GM19324 (cell line): ENCODE results near the gene RCAN1.
"Not testable (repeated sequence)": the region's sequence is repeated elsewhere in the genome, so short reads cannot be mapped to it uniquely, and the experiment has no call there.

Experiments used
- ATAC-seq: cut with Tn5 transposase; IDR thresholded peaks from one replicate; pipeline ENCODE4 v1.9.1; 2021; ENCODE audit warnings: mild to moderate bottlenecking, moderate library complexity; ENCODE audit not compliant: unreplicated experiment, low FRiP score

Gene RCAN1

DNA sequence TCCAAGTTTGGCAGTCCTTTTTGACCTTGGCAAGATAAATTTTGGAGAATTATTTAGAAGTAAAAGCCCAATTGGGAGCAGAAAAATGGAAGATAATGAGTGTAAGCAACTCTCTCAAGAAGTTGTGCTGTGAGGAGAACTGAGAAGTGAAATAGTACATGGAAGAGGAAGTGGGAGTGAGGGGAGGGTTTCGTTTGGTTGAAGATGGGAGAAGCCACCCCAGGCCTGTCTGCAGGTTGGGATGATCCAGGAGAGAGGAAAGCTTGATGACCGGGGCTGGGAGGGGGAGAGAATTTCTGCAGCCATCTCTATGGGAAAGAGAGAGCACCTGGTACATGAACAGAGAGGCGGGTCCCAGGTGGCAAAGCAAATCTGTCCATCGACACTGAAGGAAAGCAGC lies 8.6 kb upstream of the RCAN1 start:
- ATAC-seq, result no peak

DNA sequence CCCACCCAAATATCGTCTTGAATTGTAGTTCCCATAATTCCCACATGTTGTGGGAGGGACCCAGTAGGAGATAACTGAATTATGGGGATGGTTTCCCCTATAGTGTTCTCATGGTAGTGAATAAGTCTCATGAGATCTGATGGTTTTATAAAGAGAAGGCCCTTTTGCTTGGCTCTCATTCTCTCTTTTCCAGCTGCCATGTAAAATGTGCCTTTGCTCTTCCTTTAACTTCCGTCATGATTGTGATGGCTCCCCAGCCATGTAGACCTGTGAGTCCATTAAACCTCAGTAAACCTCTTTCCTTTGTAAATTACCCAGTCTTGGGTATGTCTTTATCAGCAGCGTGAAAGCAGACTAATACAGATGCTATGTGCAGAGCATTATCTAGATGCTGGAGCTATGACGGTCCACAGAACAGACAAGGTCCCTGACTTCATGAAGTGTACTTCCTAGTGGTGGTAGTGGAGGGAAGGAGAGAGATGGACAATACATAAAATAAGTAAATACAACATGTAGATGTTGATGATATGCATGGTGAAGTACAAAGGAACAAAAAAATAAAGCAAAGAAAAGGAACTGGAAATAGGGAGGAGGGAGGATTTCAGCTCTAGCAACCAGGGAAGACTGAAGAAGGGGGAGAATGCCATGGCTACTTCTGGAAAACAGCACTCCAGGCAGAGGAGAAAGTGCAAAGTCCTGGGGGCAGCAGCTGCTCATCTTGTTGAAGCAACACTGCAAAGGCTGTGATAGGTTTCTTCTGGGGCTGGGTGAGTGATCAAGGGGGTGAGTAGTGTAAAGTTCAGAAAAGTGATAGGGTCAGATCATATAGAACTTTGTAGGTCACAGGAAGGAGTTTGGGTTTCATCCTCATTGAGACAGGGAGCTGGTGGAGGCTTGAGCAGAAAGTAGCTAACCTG lies 6.8 kb upstream of the RCAN1 start:
- ATAC-seq, result no peak

DNA sequence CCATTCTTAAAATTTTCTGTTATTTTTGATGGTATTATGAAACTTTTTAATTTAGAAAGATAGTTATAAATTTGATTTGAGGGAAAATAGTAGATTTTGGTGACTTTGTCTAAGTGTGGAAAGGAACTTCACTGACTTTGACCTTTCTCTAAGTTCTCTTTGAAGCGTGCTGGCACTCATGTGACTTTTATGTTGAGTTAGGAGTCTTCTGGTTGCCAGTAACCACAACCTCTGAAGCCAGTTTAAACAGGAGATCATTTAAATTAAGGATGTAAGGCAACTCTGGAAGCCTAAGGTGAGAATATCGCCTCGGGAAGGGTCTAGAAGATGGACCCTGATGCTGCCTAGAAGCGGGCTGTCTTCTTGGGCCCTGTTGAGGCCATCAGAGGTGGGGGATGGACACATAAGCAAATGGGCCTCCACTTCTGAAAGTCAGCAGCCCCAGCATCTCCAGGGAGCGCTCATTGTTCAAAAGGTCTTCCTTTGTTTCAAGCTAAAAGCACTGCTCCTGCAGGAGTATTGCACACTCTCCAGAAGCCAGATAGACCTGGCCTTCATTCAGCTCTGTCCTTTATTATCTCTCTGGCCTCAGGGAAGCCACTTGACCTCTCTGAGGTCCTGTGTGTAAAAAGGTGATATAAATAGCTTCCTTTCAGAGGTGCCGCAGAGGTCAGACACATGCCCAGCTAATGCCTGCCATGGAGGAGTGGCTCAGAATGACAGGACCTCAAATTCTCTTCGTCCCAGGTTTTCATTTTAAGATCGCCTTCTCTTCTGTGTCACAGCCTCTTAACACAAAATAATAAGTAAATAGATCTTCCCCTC lies 5.1 kb upstream of the RCAN1 start:
- no peak for ATAC-seq

DNA sequence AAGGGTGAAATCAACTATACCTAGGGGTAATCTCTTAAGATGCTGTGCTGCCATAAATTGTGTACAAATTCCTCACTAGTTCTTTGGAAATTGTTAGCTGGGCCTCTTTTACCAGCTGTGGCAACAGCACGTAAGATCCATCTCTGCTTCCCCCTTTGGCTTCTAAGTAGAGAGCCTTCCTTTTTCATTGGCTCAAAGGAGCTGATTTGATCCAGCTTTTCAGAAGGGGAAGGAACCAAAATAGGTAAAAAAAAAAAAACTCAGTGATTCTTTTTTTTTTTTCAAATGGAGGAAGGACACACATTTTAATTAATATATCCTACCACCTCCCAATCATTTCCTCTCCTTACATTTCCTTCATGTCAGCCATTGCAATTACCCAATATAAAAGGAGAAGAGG lies 4.0 kb upstream of the RCAN1 start:
- no peak for ATAC-seq

DNA sequence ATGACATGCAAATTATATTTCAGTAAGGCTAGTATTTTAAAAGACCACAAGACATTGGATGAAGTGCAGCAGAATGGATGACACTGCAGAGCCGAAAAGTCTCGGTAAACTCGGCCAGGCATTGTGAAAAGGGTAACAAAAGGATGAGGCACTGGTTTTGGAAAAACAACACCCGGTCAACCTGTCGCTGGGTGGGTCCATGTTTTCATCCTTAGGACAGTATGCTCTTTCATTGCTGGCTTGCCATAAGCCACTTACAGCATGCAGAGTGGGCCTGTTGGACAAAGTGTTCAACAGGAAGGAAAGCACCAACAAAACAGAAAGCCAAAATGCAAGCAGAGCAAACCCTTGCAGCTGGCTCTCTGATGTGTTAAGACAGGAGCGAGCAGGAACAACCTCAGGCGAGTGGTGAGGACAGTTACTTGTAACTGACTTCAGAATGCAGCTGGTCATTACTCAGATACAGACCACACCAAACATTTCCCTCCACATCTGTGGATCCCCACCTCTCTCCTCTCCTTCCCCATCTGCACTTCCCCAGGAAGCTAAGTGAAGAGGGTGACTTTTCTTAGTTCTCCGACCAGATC lies 2.9 kb upstream of the RCAN1 start:
- ATAC-seq, result no peak

DNA sequence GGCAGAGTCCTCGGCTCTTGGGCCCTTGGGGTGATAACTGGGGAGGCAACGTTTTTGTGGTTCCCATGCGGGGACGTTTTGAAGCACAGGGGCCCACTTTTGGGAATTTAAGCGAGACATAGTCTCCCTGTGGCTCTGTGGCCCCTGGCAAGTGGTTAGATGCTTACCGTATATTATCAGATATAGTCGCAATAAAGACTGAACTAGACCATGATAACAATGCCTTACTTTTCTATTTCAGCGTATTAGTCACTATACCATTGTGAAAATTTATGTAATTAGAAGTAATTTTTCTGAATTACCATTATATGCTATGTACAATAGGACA lies 538 bp upstream of the RCAN1 start:
- no peak for ATAC-seq

DNA sequence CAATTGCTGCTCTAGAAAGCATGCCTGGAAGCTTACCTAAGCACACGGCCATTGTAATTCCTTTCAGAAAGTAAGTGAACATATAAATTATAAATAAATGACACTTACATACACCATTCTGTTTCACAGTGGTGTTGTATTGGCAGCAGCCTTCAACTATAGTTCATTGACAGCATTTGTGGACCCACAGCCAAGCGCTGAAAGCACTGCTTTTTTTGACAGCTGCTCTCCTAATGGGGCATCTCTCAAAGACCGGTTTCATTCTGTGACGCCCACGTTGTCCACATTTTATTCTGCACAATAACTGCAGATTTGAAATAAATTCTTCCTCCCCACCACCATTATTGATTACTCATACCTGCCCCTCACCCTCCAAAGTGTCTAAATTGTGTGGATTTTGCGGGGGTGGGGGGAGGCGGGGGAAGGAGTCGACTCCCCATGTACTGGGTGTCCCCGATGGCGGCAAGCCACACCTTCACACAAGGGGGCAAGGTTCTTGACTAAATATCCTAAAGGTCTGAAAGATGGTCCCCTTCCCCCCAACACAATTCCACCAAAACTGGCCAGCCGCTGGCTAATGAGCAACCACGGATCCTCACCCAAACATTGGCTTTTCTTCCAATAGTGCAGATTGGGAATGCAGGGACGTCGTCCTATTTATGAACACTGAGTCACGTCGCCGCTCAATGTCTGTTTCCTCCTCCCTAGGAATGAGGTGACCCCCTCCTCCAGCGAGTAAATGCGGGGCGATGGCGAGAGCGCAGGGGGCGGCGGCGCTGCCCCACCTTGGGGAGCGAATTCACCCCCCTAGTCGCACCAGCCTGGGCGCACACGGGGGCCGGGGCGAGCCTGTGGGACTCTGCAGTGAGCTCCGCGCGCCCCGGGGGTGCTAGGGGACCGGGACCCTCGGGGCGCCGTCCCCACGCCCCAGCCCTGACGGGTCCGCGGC lies 960 bp downstream of the RCAN1 start:
- no peak for ATAC-seq

DNA sequence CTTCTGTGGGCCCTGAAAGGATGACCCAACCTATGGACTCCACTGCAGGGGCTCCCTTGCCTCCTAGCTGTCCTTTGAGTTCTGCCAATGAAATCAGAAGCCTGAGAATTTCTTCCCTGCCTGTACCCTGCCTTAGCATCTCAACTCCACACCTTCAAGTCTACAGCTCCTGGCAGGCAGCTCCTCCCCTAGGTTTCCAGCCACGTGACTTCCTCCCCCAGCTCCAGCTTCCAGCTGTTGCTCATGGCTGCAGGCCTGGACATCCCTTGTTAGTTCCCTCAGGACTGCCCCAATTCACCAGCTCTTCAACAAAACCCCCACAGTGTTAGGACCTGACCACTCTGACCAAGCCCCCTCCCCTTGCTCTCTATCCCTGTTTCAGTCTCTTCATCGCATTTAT lies 2.4 kb downstream of the RCAN1 start:
- ATAC-seq, result no peak

DNA sequence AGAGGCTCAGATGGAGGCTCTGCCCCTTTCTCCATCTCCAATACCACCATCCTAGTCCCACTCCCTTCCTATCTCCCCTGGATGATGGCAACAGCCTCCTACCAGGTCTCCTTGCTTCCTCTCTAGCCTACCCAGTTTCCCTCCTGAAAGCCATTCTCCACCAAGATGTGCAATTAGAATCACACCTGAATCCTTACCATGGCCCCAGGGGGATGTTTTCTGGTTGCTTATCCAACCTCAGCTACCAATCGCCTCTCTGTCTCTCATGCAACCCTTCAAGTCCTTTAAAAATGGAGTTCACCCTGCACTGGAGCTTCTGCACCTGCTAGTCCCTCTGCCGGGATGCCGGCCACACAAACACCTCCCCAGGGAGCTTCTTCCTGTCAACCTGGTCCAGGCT lies 2.9 kb downstream of the RCAN1 start:
- no peak for ATAC-seq

DNA sequence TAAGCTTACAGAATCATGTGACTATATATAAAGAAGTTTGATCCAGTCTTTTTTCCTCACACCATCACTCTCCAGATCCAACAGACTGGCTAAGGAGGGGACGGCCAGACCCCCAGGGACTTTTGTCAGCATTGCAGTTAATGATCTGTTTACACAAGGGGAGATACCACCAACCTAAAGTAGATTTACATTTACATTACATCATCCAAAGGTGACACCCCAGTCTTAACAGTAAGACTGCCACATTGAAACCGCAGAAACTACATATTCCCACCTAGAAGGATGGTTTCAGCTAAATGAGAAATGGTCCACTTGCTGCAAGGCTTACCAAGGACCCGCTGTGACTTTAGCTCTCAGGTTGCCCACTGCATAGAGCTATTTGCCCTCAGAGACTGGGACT lies 3.4 kb downstream of the RCAN1 start:
- ATAC-seq, result no peak

DNA sequence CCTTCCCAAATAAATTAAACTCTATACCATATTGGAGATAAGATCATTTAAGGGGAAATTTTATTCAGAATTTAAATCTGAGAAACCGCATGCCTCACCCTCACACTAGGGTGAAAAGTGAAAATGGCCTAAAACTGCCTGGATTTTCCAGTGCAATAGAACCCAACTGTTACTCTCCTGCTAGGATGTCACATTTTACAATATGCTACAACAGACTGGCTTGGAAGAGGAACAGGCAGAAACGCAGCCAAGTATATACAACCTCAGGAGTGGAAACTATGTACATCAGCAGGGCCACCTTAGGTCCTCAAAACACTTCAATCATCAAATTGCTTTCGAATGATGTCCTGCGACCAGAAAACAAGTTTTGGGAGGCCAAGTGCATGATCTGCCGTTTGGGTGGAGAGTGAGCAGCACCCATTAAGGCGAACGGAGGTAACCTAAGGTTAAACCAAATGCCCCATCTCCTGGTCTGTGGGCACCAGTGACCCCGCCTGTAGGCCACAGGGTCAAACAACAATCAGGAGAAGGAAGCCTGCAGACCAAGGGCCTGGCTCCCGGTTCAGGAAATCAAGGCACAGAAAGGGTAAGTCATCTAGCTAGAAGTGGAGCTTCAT lies 4.9 kb downstream of the RCAN1 start:
- ATAC-seq, result no peak

DNA sequence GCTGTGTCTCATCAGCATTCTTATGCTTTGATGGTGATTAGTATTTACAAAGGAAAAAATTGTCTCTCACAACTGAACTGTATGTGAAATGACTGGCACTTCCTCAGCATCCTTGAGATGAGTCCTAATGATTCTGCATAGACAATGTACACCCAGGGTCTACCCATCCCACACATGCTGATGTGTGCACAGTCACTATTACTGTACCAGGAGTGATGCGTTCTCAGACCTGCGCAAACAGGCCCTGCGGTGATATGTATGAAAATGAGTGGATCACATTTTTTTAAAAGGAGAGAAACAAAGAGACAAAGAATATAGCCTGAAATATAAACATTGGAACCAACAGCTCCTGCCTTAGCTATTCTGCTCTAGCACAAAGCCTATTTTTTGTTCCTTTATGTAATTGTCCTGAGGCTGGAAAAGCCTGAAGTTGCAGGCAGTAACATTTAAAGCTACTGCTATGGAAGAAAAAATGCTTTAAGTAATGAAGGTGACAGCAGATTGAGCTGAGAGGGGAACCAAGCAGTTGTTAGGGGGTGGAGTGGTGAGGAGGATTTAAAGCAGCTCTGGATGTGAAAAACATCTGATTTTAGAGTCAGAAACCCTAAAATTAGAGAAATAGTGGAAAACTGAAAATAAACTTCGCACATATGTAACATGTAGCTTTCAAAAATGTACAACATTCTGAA lies 5.5 kb downstream of the RCAN1 start:
- ATAC-seq, result no peak

DNA sequence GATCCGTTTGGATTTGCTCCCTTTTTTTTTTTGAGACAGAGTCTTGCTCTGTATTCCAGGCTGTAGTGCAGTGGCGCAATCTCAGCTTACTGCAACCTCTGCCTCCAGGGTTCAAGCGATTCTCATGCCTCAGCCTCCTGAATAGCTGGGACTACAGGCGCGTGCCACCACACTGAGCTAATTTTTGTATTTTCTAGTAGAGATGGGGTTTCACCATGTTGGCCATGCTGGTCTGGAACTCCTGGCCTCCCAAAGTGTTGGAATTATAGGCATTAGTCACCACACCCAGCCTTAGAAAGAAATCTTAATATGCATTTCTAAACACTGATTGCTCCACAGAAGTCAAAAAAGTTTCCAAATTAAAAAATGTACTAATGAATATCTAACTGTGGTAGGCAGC lies 7.5 kb downstream of the RCAN1 start:
- not testable (repeated sequence) for ATAC-seq

DNA sequence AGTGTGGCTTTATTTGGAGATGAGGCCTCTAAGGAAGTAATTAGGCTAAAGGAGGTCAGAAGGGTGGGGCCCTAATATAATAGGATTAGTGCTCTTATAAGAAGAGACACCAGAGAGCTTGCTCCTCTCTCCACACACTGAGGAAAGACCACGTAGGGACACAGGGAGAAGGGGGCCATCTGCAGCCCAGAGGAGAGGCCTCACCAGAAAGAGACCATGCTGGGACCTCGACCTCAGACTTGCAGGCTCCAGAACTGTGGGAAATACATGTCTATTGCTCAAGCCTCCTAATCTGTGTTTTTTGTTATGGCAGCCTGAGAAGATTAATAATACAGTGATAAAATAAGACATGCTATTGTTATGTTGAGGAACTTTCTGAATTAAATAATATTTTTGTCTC lies 8.3 kb downstream of the RCAN1 start:
- ATAC-seq, result no peak

DNA sequence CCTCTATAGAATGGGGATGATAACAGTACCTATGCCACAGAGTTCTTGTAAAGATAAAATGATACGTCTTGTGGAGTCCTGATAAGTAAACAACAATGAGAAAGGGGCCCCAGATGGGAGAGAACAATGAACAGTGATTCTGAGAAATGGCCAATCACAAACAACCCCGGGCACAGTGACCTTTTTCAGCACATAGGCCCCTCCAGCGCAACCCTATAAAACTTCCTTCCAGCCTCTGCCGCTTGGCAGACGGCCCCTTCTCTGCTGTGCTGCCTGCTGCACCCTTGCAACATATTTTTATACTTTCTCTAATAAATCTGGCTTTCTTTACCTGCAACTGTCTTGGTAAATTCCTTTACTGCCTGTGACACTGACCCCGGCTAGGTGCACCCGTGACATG lies 8.9 kb downstream of the RCAN1 start:
- no peak for ATAC-seq

DNA sequence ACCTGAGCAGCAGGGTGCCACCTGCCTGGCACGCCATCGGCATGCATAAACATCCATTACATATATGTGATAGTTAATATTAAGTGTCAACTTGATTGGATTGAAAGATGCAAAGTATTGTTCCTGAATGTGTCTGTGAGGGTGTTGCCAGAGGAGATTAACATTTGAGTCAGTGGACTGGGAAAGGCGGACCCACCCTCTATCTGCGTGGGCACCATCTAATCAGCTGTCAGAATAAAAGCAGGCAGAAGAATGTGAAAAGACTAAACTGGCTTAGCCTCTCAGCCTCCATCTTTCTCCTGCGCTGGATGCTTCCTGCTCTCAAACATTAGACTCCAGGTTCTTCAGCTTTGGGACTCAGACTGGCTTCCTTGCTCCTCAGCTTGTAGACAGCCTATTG lies 10.0 kb downstream of the RCAN1 start:
- not testable (repeated sequence) for ATAC-seq

DNA sequence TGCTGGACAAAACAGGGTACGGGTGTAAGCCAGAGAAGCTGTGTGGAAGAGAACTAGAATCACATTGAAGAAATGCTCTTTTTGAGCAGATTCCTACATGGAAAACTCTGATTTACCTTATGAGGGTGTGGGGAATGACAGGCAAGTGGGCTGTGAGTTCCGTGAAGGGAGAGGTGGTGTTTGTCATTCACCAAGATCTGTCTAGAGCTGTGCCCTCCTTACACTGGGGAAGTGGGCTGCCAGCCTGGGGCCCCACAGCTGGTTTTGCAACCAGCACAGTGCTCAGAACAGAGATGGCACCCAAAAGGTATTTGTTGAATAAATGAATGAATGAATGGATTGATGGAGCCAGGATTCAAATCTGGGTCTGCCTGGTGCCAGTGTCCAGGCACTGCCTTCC lies 10.4 kb downstream of the RCAN1 start:
- no peak for ATAC-seq

DNA sequence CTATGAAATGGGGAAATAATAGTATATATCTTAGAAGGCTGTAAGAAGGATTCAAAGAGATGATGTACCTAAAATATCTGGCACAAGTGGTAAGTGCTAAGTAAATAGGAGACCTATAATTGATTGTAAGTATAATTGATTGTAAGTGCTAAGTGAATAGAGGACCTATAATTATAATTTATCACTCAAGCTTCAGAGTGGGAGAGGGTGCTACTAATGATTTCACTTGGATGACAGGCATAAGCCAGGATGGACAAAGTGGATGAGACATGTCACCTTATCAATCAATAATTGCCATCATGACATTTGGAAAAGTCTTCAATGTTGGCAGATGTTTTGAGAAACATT lies 11.2 kb downstream of the RCAN1 start:
- no peak for ATAC-seq

DNA sequence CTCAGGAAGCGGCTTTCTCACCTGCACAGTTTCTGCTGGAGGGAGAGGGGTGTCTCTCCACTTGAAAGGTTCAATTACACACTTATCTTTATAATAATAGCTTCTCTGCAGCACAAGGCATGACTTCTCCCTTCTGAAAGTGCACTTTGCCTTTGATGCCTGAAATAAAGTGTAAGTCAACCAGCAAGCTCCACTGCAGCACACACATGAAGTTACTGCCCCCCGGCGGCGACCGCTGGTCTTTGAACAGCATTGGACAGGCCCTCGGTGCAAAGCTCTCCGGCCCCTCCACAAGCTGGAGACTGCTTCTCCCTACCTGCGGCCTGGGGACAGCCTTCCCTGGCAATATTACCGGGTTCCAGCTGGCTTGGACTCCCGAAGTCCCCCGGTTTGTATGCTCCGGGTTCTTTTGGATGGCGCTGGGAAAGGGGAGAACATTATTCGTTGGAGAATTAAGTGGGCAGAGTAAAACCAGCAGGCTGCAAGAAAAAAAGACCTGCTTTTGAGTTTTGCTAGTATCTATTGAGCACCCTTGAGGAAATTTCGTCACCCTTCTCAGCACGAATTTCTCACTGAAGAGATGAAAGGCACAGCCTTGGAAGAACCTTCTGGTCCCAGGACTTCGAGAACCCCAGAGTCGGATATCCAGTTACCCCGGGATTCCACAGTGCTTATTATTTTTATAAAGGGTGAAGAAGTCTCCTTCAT lies 11.8 kb downstream of the RCAN1 start:
- ATAC-seq, result no peak
